Cardiac septum (tissue), 1 donor: ENCODE data around the gene NT5C1A. TPM values are rescaled to one million over a fixed set of nuclear protein-coding genes. Genes with fewer than 3 reads are reported as not detected.

ENCODE experiments used
- DNase-seq: peaks from one replicate; pipeline ENCODE4 v3.0.0-alpha.2; 2020; ENCODE audit warnings: low spot score
- intact Hi-C: fragments of 100-400 bp; cut with DNase I; formaldehyde crosslinking; loops from one replicate; pipeline ENCODE4 v1.14.0; 2022
- total RNA-seq: library from RNA; stranded (reverse); fragmentation: NEBNext Ultra II Directional; extraction: Animal tissue kit (Norgen Biotek cat#: 25700); gene quantifications from one replicate; pipeline ENCODE4 v1.2.1, GENCODE V29; 2021
- donor health status: DM: no; HTN: no; CAD: no.

Gene NT5C1A
- total RNA-seq, 1 donor from 2014 or later: 25.0 TPM

GRCh38 chr1:39646232-39647081 lies 25.4 kb downstream of the NT5C1A start:
- DNase-seq: peak; percentile 90
- intact Hi-C loops: loop anchor here (2.0 kb wide), 1 partner anchor 22 kb away; no protein-coding TSS in a partner anchor

GRCh38 chr1:39645411-39646043 lies 26.4 kb downstream of the NT5C1A start:
- DNase-seq: no peak

GRCh38 chr1:39643705-39644104 lies 28.2 kb downstream of the NT5C1A start:
- intact Hi-C loops: no loop called here
- DNase-seq: no peak

More at GRCh38 chr1:39645411-39646043, 26.4 kb downstream of the NT5C1A start:
- intact Hi-C loops: loop anchor here (2.0 kb wide), 1 partner anchor 21 kb away; no protein-coding TSS in a partner anchor

- intact Hi-C loops: no loop called here
- DNase-seq: no peak
Observed at GRCh38 chr1:39642796-39643195, 29.1 kb downstream of the NT5C1A start.

- intact Hi-C loops: no loop called here
- DNase-seq: no peak
Observed at GRCh38 chr1:39640861-39641260, 31.0 kb downstream of the NT5C1A start.

GRCh38 chr1:39639305-39640130 lies 32.4 kb downstream of the NT5C1A start, which contains the start of gene HEYL:
HEYL (minus strand) TSS chr1:39639643; CDS start chr1:39639625, 18 bp downstream.
- intact Hi-C loops: no loop called here

GRCh38 chr1:39638965-39639304 lies 33.0 kb downstream of the NT5C1A start:
- intact Hi-C loops: no loop called here
- no peak for DNase-seq

More at GRCh38 chr1:39639305-39640130, 32.4 kb downstream of the NT5C1A start, which contains the start of gene HEYL:
- DNase-seq: peak; percentile 91

- intact Hi-C loops: no loop called here
- DNase-seq: no peak
Observed at GRCh38 chr1:39637361-39637760, 34.5 kb downstream of the NT5C1A start.

GRCh38 chr1:39635871-39636210 lies 36.1 kb downstream of the NT5C1A start:
- intact Hi-C loops: no loop called here
- DNase-seq: no peak

- intact Hi-C loops: no loop called here
- no peak for DNase-seq
Observed at GRCh38 chr1:39635205-39635870, 36.6 kb downstream of the NT5C1A start.

GRCh38 chr1:39633422-39633821 lies 38.5 kb downstream of the NT5C1A start:
- intact Hi-C loops: no loop called here
- DNase-seq: no peak

- intact Hi-C loops: no loop called here
- peak; percentile 80 for DNase-seq
Observed at GRCh38 chr1:39632682-39633417, 39.1 kb downstream of the NT5C1A start.

GRCh38 chr1:39632323-39632681 lies 39.6 kb downstream of the NT5C1A start:
- intact Hi-C loops: no loop called here
- no peak for DNase-seq

- intact Hi-C loops: no loop called here
- no peak for DNase-seq
Observed at GRCh38 chr1:39631361-39632322, 40.3 kb downstream of the NT5C1A start.

- intact Hi-C loops: no loop called here
- no peak for DNase-seq
Observed at GRCh38 chr1:39628807-39629350, 43.0 kb downstream of the NT5C1A start.

GRCh38 chr1:39626646-39627045 lies 45.3 kb downstream of the NT5C1A start:
- no peak for DNase-seq
- intact Hi-C loops: no loop called here

GRCh38 chr1:39625462-39626273 lies 46.2 kb downstream of the NT5C1A start:
- peak; percentile 88 for DNase-seq
- intact Hi-C loops: loop anchor here (2.0 kb wide), 1 partner anchor 21 kb away; no protein-coding TSS in a partner anchor
